Measurements from ENCODE around the gene DCLK2. TPM values are rescaled to one million over a fixed set of nuclear protein-coding genes. Genes with fewer than 3 reads are reported as not detected.

DCLK2 gene
- total RNA-seq (2012; rRNA removed) (10.8 and 11.3 TPM in 2 replicates), polyA plus RNA-seq (2012; rRNA removed) (13.2 and 15.5 TPM in 2 replicates), Bru-seq, nascent RNA (percentile 89 among the genes with signal in this experiment), BruChase-seq, experiment 1, labeled RNA remaining after a 6-hour chase (percentile 85 among the genes with signal in this experiment), BruChase-seq, experiment 2, labeled RNA remaining after a 2-hour chase (percentile 89 among the genes with signal in this experiment)
- polyA plus RNA-seq (2012; cell fraction: cytosol; rRNA removed), result 7.1 and 9.1 TPM in 2 replicates
- 28.7 and 33.6 TPM in 2 replicates for polyA plus RNA-seq (2012; cell fraction: nucleus; rRNA removed; ENCODE audit: low replicate concordance)
- long read RNA-seq, partial matches to known transcripts, result 4 of 10 reads
- long read RNA-seq, other reads (novel, unspliced or antisense), result 5 of 10 reads

DNA sequence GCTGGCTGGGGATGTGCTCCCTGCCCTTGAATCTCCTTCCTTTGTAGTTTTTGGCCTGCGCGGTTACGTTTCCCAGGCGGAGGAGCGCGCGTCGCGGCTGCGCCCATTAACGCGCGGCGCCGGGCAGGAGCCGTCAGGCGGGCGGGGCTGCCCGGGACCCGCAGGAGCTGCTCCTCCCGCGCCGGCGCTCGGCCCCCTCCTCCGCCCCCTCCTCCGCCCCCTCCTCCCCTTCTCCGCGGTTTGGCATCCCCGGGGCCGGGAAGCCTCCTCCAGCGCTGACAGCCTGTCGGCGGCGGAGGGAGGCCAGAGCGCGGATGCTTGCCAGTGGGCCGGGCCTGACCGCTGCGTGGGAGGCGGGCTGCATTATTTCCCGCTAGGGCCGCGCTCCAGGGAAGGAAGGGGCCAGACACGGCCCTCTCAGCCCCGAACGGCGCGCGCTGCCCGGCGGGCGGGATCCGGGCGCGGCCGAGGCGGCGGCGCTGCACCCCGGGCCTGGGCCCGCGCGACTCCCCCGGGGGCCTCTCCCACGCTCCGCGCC lies at the start of gene DCLK2:
DCLK2 (plus strand) TSS at position 405 of the 538 bp plus-strand sequence. CDS start 583 bp downstream, outside the sequence.
- Histone ChIP-seq H4K5ac (ENCODE audit: low read depth, low read length) (no peak within 1 kb of the TSS), H3K4me3 (ENCODE audit: insufficient read depth, low read depth, low read length) (peak within 1 kb of the TSS; percentile 78), H3K9ac (ENCODE audit: low read depth, low read length) (peak within 1 kb of the TSS; percentile 93), H3K36me3 (ENCODE audit: control insufficient read depth, insufficient read depth, low read length) (no peaks in the 10 kb centered on the region), H2BK15ac (ENCODE audit: low read depth, low read length) (no peak within 1 kb of the TSS), H3K4ac (ENCODE audit: low read depth, low read length) (peak within 1 kb of the TSS; percentile 72; the same call in 1 of the 2 replicates), H4K91ac (ENCODE audit: insufficient read depth, low read depth, low read length) (0 out of 2 replicates have a peak within 1 kb of the TSS, but pooled peaks have one; percentile 44), H3K4me1 (ENCODE audit: control insufficient read depth, insufficient read depth, low read length) (no peaks in the 10 kb centered on the region), H3K79me1 (ENCODE audit: low read depth in 1 of 2, low read length in 2 of 2) (peaks cover 0 to 31% of the 10 kb centered on the region in 2 experiments; a peak in 2 of 4 replicates), H2BK120ac (ENCODE audit: low read depth, low read length) (peak within 1 kb of the TSS; percentile 56; the same call in 1 of the 2 replicates), H3K4me2 (ENCODE audit: low read depth, low read length) (peak within 1 kb of the TSS; percentile 90), H3K56ac (ENCODE audit: extremely low read depth, insufficient read depth, low read length) (peak within 1 kb of the TSS; percentile 39; the same call in 1 of the 2 replicates), H2AK5ac (ENCODE audit: low read depth, low read length) (0 out of 2 replicates have a peak within 1 kb of the TSS, but pooled peaks have one; percentile 49), H4K20me1 (ENCODE audit: insufficient read depth, low read length) (peaks cover 16% of the 10 kb centered on the region; the same call in 1 of the 2 replicates), H3K27me3 (ENCODE audit: control insufficient read depth, insufficient read depth, low read length) (no peaks in the 10 kb centered on the region), H3K27ac (ENCODE audit: insufficient read depth, low read length) (peak within 1 kb of the TSS; percentile 81), H4K8ac (ENCODE audit: low read depth in 2 of 2, low read length in 2 of 2) (peak within 1 kb of the TSS; percentile 73 to 85; a peak in 3 of 4 replicates), H2BK20ac (ENCODE audit: low read depth, low read length) (0 out of 2 replicates have a peak within 1 kb of the TSS, but pooled peaks have one; percentile 27), H2AK9ac (replicated peaks; ENCODE audit: low read depth, low read length, poor library complexity) (peak within 1 kb of the TSS; percentile 77), H2BK5ac (ENCODE audit: low read depth, low read length, poor library complexity, severe bottlenecking) (peak within 1 kb of the TSS; percentile 30), H3K23ac (ENCODE audit: low read depth, low read length) (peak within 1 kb of the TSS; percentile 79), H3K18ac (ENCODE audit: low read depth, low read length) (peak within 1 kb of the TSS; percentile 43; the same call in 1 of the 2 replicates), H2AFZ (replicated peaks; ENCODE audit: low read length, poor library complexity) (peak within 1 kb of the TSS; percentile 91), H3K9me1 (ENCODE audit: insufficient read depth, low read length) (peaks cover 2% of the 10 kb centered on the region), H3K9me3 (ENCODE audit: control insufficient read depth, insufficient read depth, low read length) (no peaks in the 10 kb centered on the region), H3K14ac (replicated peaks; ENCODE audit: low read depth, low read length) (peak within 1 kb of the TSS; percentile 54)
- ATAC-seq (ENCODE audit: low read depth), result peak; percentile 84
- ChIA-PET CTCF (no interaction called here), POLR2A (ENCODE audit: unreplicated experiment) (interaction anchor here (0.5 kb wide), 1 partner anchor 147 kb away, joined by 4 read pairs; no protein-coding TSS in a partner anchor)
- intact Hi-C loops (cut with micrococcal nuclease) (loop anchor here (1.0 to 5.0 kb wide), 5 partner anchors 66 to 165 kb away; no protein-coding TSS in a partner anchor), in situ Hi-C loops (cut with MboI; ENCODE audit: low sequenced_read_pairs) (no loop called here), dilution Hi-C loops (cut with HindIII; ENCODE audit: low sequenced_read_pairs, unreplicated experiment) (no loop called here)
- peak; percentile 87 for DNase-seq
- BruUV-seq (replicated peaks), result no TSS peak
- WGBS, 2 experiments (ENCODE audit: extremely low coverage in 2 of 2, insufficient read length in 1 of 2), result 0% methylated on average over 20 of the region's 68 CpGs; no CpG with 5 or more reads in 1 of the 2 experiments
- TF ChIP-seq CEBPB (IDR thresholded peaks at IDR 0.05; ENCODE audit: low read depth, low read length) (no peak), POLR2A (IDR thresholded peaks at IDR 0.05; ENCODE audit: low read depth, low read length) (peak; percentile 59; the same call in 1 of the 2 replicates), MAFK (IDR thresholded peaks at IDR 0.05; ENCODE audit: low read depth, low read length) (no peak), NFE2L2 (IDR thresholded peaks at IDR 0.05; ENCODE audit: low read depth, low read length) (no peak), RAD21 (IDR thresholded peaks at IDR 0.05; ENCODE audit: low read length) (no peak; the same call in 1 of the 2 replicates), SMC3 (IDR thresholded peaks at IDR 0.05; ENCODE audit: low read depth, low read length) (no peak), FOS (IDR thresholded peaks at IDR 0.05; ENCODE audit: low read depth, low read length) (no peak), RCOR1 (IDR thresholded peaks at IDR 0.05; ENCODE audit: insufficient replicate concordance, low read length) (no peak), MXI1 (IDR thresholded peaks at IDR 0.05; ENCODE audit: borderline replicate concordance, low read depth, low read length) (peak; percentile 57; the same call in 1 of the 2 replicates), RFX5 (IDR thresholded peaks at IDR 0.05; ENCODE audit: low read depth, low read length) (no peak), MAZ (IDR thresholded peaks at IDR 0.05; ENCODE audit: borderline replicate concordance, low read depth, low read length) (peak; percentile 64; the same call in 1 of the 2 replicates), BHLHE40 (IDR thresholded peaks at IDR 0.05; ENCODE audit: low read depth, low read length) (no peak), CHD1 (IDR thresholded peaks at IDR 0.05; ENCODE audit: low read depth, low read length) (no peak)
- TF ChIP-seq, protein P1, sequence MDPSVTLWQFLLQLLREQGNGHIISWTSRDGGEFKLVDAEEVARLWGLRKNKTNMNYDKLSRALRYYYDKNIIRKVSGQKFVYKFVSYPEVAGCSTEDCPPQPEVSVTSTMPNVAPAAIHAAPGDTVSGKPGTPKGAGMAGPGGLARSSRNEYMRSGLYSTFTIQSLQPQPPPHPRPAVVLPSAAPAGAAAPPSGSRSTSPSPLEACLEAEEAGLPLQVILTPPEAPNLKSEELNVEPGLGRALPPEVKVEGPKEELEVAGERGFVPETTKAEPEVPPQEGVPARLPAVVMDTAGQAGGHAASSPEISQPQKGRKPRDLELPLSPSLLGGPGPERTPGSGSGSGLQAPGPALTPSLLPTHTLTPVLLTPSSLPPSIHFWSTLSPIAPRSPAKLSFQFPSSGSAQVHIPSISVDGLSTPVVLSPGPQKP (IDR thresholded peaks at IDR 0.05; ENCODE audit: borderline replicate concordance, low read depth, low read length), result no peak
- TF ChIP-seq, protein P2, sequence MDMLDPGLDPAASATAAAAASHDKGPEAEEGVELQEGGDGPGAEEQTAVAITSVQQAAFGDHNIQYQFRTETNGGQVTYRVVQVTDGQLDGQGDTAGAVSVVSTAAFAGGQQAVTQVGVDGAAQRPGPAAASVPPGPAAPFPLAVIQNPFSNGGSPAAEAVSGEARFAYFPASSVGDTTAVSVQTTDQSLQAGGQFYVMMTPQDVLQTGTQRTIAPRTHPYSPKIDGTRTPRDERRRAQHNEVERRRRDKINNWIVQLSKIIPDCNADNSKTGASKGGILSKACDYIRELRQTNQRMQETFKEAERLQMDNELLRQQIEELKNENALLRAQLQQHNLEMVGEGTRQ (IDR thresholded peaks at IDR 0.05; ENCODE audit: low read depth, low read length), result no peak

All from IMR-90 (cell line).